Testis (tissue), 3 donors: ENCODE data around the gene SLC12A6. TPM values are rescaled to one million over a fixed set of nuclear protein-coding genes. Genes with fewer than 3 reads are reported as not detected.

Experiments
- DNase-seq: peaks from one replicate; pipeline ENCODE4 v3.0.0-alpha.2; 2019
- H3K27ac ChIP-seq, 2 donors: fragments of 200-600 bp; sonication (generic); one replicate each; pipeline ENCODE4 v1.5.1; 2019
- H3K27me3 ChIP-seq: fragments of 200-600 bp; sonication (generic); one replicate; pipeline ENCODE4 v1.5.1; 2019
- H3K36me3 ChIP-seq: fragments of 200-600 bp; sonication (generic); one replicate; pipeline ENCODE4 v1.5.1; 2017; ENCODE audit warnings: low read depth; ENCODE audit errors: missing control alignments
- H3K4me1 ChIP-seq: fragments of 200-600 bp; sonication (generic); one replicate; pipeline ENCODE4 v1.5.1; 2019
- H3K4me3 ChIP-seq, 2 donors: fragments of 200-600 bp; sonication (generic); one replicate each; pipeline ENCODE4 v1.5.1; 2017 to 2019
- H3K9me3 ChIP-seq: fragments of 200-600 bp; sonication (generic); one replicate; pipeline ENCODE4 v1.5.1; 2017
- CTCF ChIP-seq, 3 experiments: fragments of 450-650 bp in 2 of 3; fragments of 200-600 bp in 1 of 3; sonication (generic) in 1 of 3; IDR thresholded peaks; one replicate each; pipeline ENCODE4 v1.5.1; 2016 to 2019; ENCODE audit warnings: antibody characterized with exemption in 3 of 3, mild to moderate bottlenecking in 2 of 3, moderate library complexity in 1 of 3
- POLR2A ChIP-seq: fragments of 450-650 bp; IDR thresholded peaks from one replicate; pipeline ENCODE4 v1.6.1; 2017; ENCODE audit warnings: antibody characterized with exemption, mild to moderate bottlenecking, moderate library complexity
- WGBS, 2 donors: methylation state at CpG; one replicate each; pipeline ENCODE4 v1.1.5; 2018; 5-methylcytosine and 5-hydroxymethylcytosine counted together
- intact Hi-C: fragments of 100-400 bp; cut with DNase I; formaldehyde crosslinking; loops from one replicate; pipeline ENCODE4 v1.15.1; 2023; ENCODE audit warnings: low total_unique reads
- polyA plus RNA-seq: library from polyadenylated mRNA; stranded (reverse); fragments of 350-450 nt; fragmentation: Illumina TruSeq; extraction: RNeasy Lipid Tissue Mini Kit (QIAGEN cat#74804); gene quantifications from one replicate; pipeline ENCODE4 v1.2.3, GENCODE V29; 2014; ENCODE audit warnings: low read depth, low replicate concordance; ENCODE audit not compliant: insufficient read depth
- total RNA-seq, 2 donors: library from RNA; depleted of rRNA; stranded (reverse); fragments of >200 nt; gene quantifications; one replicate each; pipeline ENCODE4 v1.2.3, GENCODE V29; 2016

SLC12A6 gene
- total and polyA plus RNA-seq, 3 donors from 2014 or later: 72.8 to 106 (median 77.2) TPM

- no peak for DNase-seq
- H3K9me3 ChIP-seq: no peaks in the 10 kb centered on the region
- H3K4me3 ChIP-seq: peak overlapping the region; percentile 88 to 91
- H3K27ac ChIP-seq: peak overlapping the region in 1 of 2 donors; percentile 92
- 49 to 68% methylated on average over 16 of the region's 16 CpGs for WGBS, 2 donors
- peaks cover 3% of the 10 kb centered on the region for H3K4me1 ChIP-seq
- TF ChIP-seq POLR2A: no peak
- no peak for TF ChIP-seq CTCF (IDR thresholded peaks at IDR 0.05)
- no peaks in the 10 kb centered on the region for H3K36me3 ChIP-seq
- intact Hi-C loops: no loop called here
- no peaks in the 10 kb centered on the region for H3K27me3 ChIP-seq
These were observed 1.2 kb downstream of the SLC12A6 start for GRCh38 chr15:34336231-34336990.

DNA sequence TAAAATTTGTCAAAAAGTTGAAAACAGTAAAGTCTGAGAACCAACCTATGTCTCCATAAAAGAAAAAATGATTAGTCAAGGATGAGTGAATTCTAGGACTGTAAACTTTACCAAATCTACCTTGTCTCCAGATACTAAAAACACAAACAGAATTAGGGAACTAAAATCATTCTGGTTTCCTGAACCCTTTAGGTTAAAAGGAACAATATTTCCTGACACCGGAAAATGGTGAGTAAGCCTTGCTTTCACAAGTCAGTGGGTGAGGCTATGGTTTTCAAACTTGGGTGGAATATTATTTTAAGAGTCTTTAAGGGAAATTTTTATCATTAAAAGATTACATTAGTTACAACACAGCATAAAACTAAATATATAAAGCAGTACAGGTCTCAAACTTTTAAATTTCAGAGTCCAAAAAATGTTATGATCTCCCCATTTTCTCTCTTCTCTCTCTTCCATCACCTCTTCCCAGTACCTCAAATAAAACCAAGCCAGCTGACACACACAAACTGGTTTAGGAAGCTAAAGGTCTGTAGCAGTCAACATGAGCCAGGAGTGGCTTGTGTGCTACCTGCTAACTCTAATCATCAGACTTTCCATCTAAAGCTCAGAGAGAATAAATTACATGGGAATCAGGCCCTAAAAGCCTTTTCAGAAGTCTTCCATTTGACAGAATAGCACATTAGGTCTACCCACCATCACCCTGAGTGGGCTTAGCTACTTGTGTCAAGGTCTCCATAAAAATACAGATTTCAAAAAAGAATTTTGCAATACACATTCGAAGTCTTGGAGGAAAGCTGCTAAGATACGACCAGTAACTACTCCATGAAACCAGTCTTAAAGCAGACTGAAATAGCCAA is 2.2 kb downstream of the SLC12A6 start:
- 65 to 73% methylated on average over 3 of the region's 3 CpGs for WGBS, 2 donors
- intact Hi-C loops: no loop called here
- DNase-seq: no peak

GRCh38 chr15:34334672-34335071 is 2.9 kb downstream of the SLC12A6 start:
- Histone ChIP-seq H3K27ac (no peak overlapping the region), H3K9me3 (no peaks in the 10 kb centered on the region), H3K4me1 (peaks cover 3% of the 10 kb centered on the region), H3K27me3 (no peaks in the 10 kb centered on the region), H3K36me3 (no peaks in the 10 kb centered on the region), H3K4me3 (no peak overlapping the region)
- WGBS, 2 donors: 87 to 89% methylated on average over 4 of the region's 4 CpGs
- no peak for DNase-seq
- intact Hi-C loops: no loop called here
- no peak for TF ChIP-seq CTCF (IDR thresholded peaks at IDR 0.05)
- TF ChIP-seq POLR2A: no peak

More for the DNA sequence above, 2.2 kb downstream of the SLC12A6 start:
- TF ChIP-seq CTCF (IDR thresholded peaks at IDR 0.05): no peak
- TF ChIP-seq POLR2A: no peak
- H3K4me1 ChIP-seq: peaks cover 3% of the 10 kb centered on the region
- H3K4me3 ChIP-seq: no peak overlapping the region
- no peak overlapping the region for H3K27ac ChIP-seq
- H3K9me3 ChIP-seq: no peaks in the 10 kb centered on the region
- H3K27me3 ChIP-seq: no peaks in the 10 kb centered on the region
- H3K36me3 ChIP-seq: no peaks in the 10 kb centered on the region

- Histone ChIP-seq H3K9me3 (no peaks in the 10 kb centered on the region), H3K4me3 (no peak overlapping the region), H3K4me1 (peaks cover 3% of the 10 kb centered on the region), H3K36me3 (no peaks in the 10 kb centered on the region), H3K27me3 (no peaks in the 10 kb centered on the region), H3K27ac (no peak overlapping the region)
- WGBS, 2 donors: 92 to 97% methylated on average over 6 of the region's 6 CpGs
- no peak for DNase-seq
- intact Hi-C loops: no loop called here
- no peak for TF ChIP-seq POLR2A
- no peak for TF ChIP-seq CTCF (IDR thresholded peaks at IDR 0.05)
These were observed 4.9 kb downstream of the SLC12A6 start for GRCh38 chr15:34332553-34333120.
